Hepatocyte (in vitro differentiated cells): Measurements from ENCODE around the gene GSN. TPM values are rescaled to one million over a fixed set of nuclear protein-coding genes. Genes with fewer than 3 reads are reported as not detected.

ENCODE experiments used
- DNase-seq: peaks from one replicate; pipeline ENCODE4 v3.0.0-alpha.2; 2016; ENCODE audit warnings: low spot score
- H2AFZ ChIP-seq: fragments of 200-600 bp; sonication (generic); 2 replicates; pipeline ENCODE4 v1.6.0; 2016; ENCODE audit warnings: antibody characterized with exemption, mild to moderate bottlenecking
- H3K27ac ChIP-seq: fragments of 200-600 bp; sonication (generic); 2 replicates; pipeline ENCODE4 v1.5.1; 2016; ENCODE audit warnings: mild to moderate bottlenecking
- H3K27me3 ChIP-seq: fragments of 200-600 bp; sonication (generic); 2 replicates; pipeline ENCODE4 v1.6.1; 2016
- H3K36me3 ChIP-seq: fragments of 200-600 bp; sonication (generic); replicated peaks from 2 replicates; pipeline ENCODE4 v1.5.1; 2016; ENCODE audit warnings: low read depth; ENCODE audit not compliant: insufficient read depth
- H3K4me1 ChIP-seq: fragments of 200-600 bp; sonication (generic); 2 replicates; pipeline ENCODE4 v1.5.1; 2016; ENCODE audit warnings: mild to moderate bottlenecking, moderate library complexity; ENCODE audit not compliant: insufficient read depth
- H3K4me2 ChIP-seq: fragments of 200-600 bp; sonication (generic); 2 replicates; pipeline ENCODE4 v1.6.0; 2016
- H3K4me3 ChIP-seq: fragments of 200-600 bp; sonication (generic); 2 replicates; pipeline ENCODE4 v1.5.1; 2016; ENCODE audit warnings: mild to moderate bottlenecking
- H3K79me2 ChIP-seq: fragments of 200-600 bp; sonication (generic); 2 replicates; pipeline ENCODE4 v1.6.0; 2017; ENCODE audit warnings: mild to moderate bottlenecking
- H3K9me2 ChIP-seq: fragments of 200-600 bp; sonication (generic); replicated peaks from 2 replicates; pipeline ENCODE4 v1.6.0; 2017; ENCODE audit warnings: mild to moderate bottlenecking; ENCODE audit not compliant: insufficient read depth
- H3K9me3 ChIP-seq: fragments of 200-600 bp; sonication (generic); 2 replicates; pipeline ENCODE4 v1.5.1; 2016; ENCODE audit warnings: low read depth, mild to moderate bottlenecking
- H4K20me1 ChIP-seq: fragments of 200-600 bp; sonication (generic); 2 replicates; pipeline ENCODE4 v1.6.0; 2016; ENCODE audit warnings: mild to moderate bottlenecking; ENCODE audit not compliant: insufficient read depth, poor library complexity, severe bottlenecking
- CTCF ChIP-seq: fragments of 200-600 bp; sonication (generic); IDR thresholded peaks from 2 replicates; pipeline ENCODE4 v1.5.1; 2016; ENCODE audit warnings: antibody characterized with exemption, mild to moderate bottlenecking; ENCODE audit not compliant: poor library complexity
- EZH2 ChIP-seq: fragments of 200-600 bp; sonication (generic); IDR thresholded peaks from 2 replicates; pipeline ENCODE4 v1.6.1; 2016; ENCODE audit warnings: antibody characterized with exemption, mild to moderate bottlenecking, borderline replicate concordance
- EZH2phosphoT487 ChIP-seq: fragments of 200-600 bp; sonication (generic); IDR thresholded peaks from one replicate; pipeline ENCODE4 v1.6.1; 2018; ENCODE audit warnings: antibody characterized with exemption, mild to moderate bottlenecking, low read depth, moderate library complexity; ENCODE audit not compliant: unreplicated experiment, severe bottlenecking
- WGBS: methylation state at CpG from one replicate; pipeline ENCODE4 v1.1.6; 2016; ENCODE audit warnings: low lambda C conversion rate; ENCODE audit errors: missing lambda C conversion rate; 5-methylcytosine and 5-hydroxymethylcytosine counted together
- polyA plus RNA-seq: library from polyadenylated mRNA; unstranded; fragments of >200 nt; fragmentation: Nextera tagmentation; extraction: Ambion mirVana; gene quantifications from 2 replicates; pipeline ENCODE4 v1.2.1, GENCODE V29; 2016
- total RNA-seq: library from RNA; depleted of rRNA; stranded (reverse); fragments of >200 nt; gene quantifications from 2 replicates; pipeline ENCODE4 v1.2.3, GENCODE V29; 2014

The GSN gene
- total and polyA plus RNA-seq, 2 experiments from 2014 or later, result 396 to 404 TPM

GRCh38 chr9:121298689-121299466, 30.9 kb downstream of the GSN start:
- Histone ChIP-seq H3K4me3 (peak overlapping the region; percentile 24), H3K4me1 (peaks cover 34% of the 10 kb centered on the region)
- TF ChIP-seq EZH2phosphoT487, result no peak
- no peak for TF ChIP-seq CTCF
- no peak for TF ChIP-seq EZH2

GRCh38 chr9:121299467-121300282, 31.7 kb downstream of the GSN start:
- Histone ChIP-seq H3K9me2 (no peaks in the 10 kb centered on the region), H3K4me3 (peak overlapping the region; percentile 24), H2AFZ (peak overlapping the region; percentile 7), H3K9me3 (no peaks in the 10 kb centered on the region), H3K79me2 (peaks cover 14% of the 10 kb centered on the region), H4K20me1 (no peaks in the 10 kb centered on the region), H3K27ac (peak overlapping the region; percentile 75), H3K27me3 (no peaks in the 10 kb centered on the region), H3K4me1 (peaks cover 34% of the 10 kb centered on the region), H3K4me2 (peak overlapping the region; percentile 95), H3K36me3 (no peaks in the 10 kb centered on the region)
- TF ChIP-seq CTCF (no peak), EZH2phosphoT487 (no peak), EZH2 (no peak)
- peak; percentile 61 for DNase-seq
- 4% methylated on average over 55 of the region's 74 CpGs for WGBS

More at GRCh38 chr9:121298689-121299466, 30.9 kb downstream of the GSN start:
- Histone ChIP-seq H3K79me2 (peaks cover 14% of the 10 kb centered on the region), H2AFZ (peak overlapping the region; percentile 7), H3K9me2 (no peaks in the 10 kb centered on the region), H3K4me2 (peak overlapping the region; percentile 95), H4K20me1 (no peaks in the 10 kb centered on the region), H3K36me3 (no peaks in the 10 kb centered on the region), H3K9me3 (no peaks in the 10 kb centered on the region), H3K27ac (peak overlapping the region; percentile 75), H3K27me3 (no peaks in the 10 kb centered on the region)
- DNase-seq, result peak; percentile 43
- WGBS, result 42% methylated on average over 13 of the region's 13 CpGs

GRCh38 chr9:121300283-121301119, 32.5 kb downstream of the GSN start:
- Histone ChIP-seq H3K4me3 (peak overlapping the region; percentile 24), H3K36me3 (no peaks in the 10 kb centered on the region), H3K27me3 (no peaks in the 10 kb centered on the region), H3K4me2 (peak overlapping the region; percentile 95), H3K9me3 (no peaks in the 10 kb centered on the region), H3K4me1 (peaks cover 33% of the 10 kb centered on the region), H3K79me2 (peaks cover 14% of the 10 kb centered on the region), H3K27ac (peak overlapping the region; percentile 75), H4K20me1 (no peaks in the 10 kb centered on the region), H2AFZ (peak overlapping the region; percentile 7), H3K9me2 (no peaks in the 10 kb centered on the region)
- TF ChIP-seq EZH2 (no peak), CTCF (no peak), EZH2phosphoT487 (no peak)
- WGBS, result 67% methylated on average over 13 of the region's 13 CpGs
- DNase-seq, result no peak
